Keratinocyte (primary cell): Measurements from ENCODE around the gene CBY2. TPM values are rescaled to one million over a fixed set of nuclear protein-coding genes. Genes with fewer than 3 reads are reported as not detected.

Source experiments
- DNase-seq: peaks from one replicate; pipeline ENCODE4 v3.0.0-alpha.2; 2011; ENCODE audit warnings: low read depth, missing footprints, low spot score
- FAIRE-seq: peaks from 2 replicates; lab custom pipeline; 2011; peaks lifted over from hg19 to GRCh38; lab: Jason Lieb, UNC
- H2AFZ ChIP-seq: 2 replicates; pipeline ENCODE4 v1.6.0; 2012; ENCODE audit warnings: low read length, control low read depth, inconsistent platforms; ENCODE audit not compliant: control insufficient read depth
- H3K27ac ChIP-seq: 2 replicates; pipeline ENCODE4 v1.5.1; 2011; ENCODE audit warnings: low read length; ENCODE audit not compliant: control insufficient read depth, insufficient read depth
- H3K27me3 ChIP-seq: 3 replicates; pipeline ENCODE4 v1.6.0; 2011; ENCODE audit warnings: low read length; ENCODE audit not compliant: control insufficient read depth, insufficient read depth; ENCODE audit errors: extremely low read depth
- H3K36me3 ChIP-seq, 2 experiments: 2 replicates in 1 of 2; 3 replicates in 1 of 2; pipeline ENCODE4 v1.5.1; 2011; ENCODE audit warnings: low read length in 2 of 2, mild to moderate bottlenecking in 1 of 2; ENCODE audit not compliant: control insufficient read depth in 2 of 2, insufficient read depth in 2 of 2; ENCODE audit errors: extremely low read depth in 1 of 2
- H3K4me1 ChIP-seq: 3 replicates; pipeline ENCODE4 v1.5.1; 2011; ENCODE audit warnings: low read length; ENCODE audit not compliant: control insufficient read depth, insufficient read depth; ENCODE audit errors: extremely low read depth
- H3K4me2 ChIP-seq: 3 replicates; pipeline ENCODE4 v1.6.0; 2011; ENCODE audit warnings: low read depth, low read length; ENCODE audit not compliant: control insufficient read depth, insufficient read depth; ENCODE audit errors: extremely low read depth
- H3K4me3 ChIP-seq, 3 experiments: fragments of 200-600 bp in 1 of 3; sonication (generic) in 1 of 3; 2 replicates in 2 of 3; 3 replicates in 1 of 3; pipeline ENCODE4 v1.5.1; 2011 to 2016; ENCODE audit warnings: low read length in 3 of 3, mild to moderate bottlenecking in 3 of 3, control low read depth in 2 of 3, inconsistent platforms in 1 of 3, low read depth in 1 of 3, mixed read lengths in 1 of 3, mixed run types in 1 of 3, moderate library complexity in 1 of 3; ENCODE audit not compliant: control insufficient read depth in 2 of 3, insufficient read depth in 2 of 3; ENCODE audit errors: extremely low read depth in 1 of 3
- H3K79me2 ChIP-seq: 2 replicates; pipeline ENCODE4 v1.6.0; 2012; ENCODE audit warnings: low read length; ENCODE audit not compliant: control insufficient read depth, insufficient read depth
- H3K9ac ChIP-seq: 3 replicates; pipeline ENCODE4 v1.6.0; 2011; ENCODE audit warnings: low read length; ENCODE audit not compliant: control insufficient read depth, insufficient read depth; ENCODE audit errors: extremely low read depth
- H3K9me1 ChIP-seq: 3 replicates; pipeline ENCODE4 v1.6.0; 2011; ENCODE audit warnings: low read length; ENCODE audit not compliant: control insufficient read depth, insufficient read depth; ENCODE audit errors: extremely low read depth
- H3K9me3 ChIP-seq: 2 replicates; pipeline ENCODE4 v1.5.1; 2012; ENCODE audit warnings: low read depth, low read length; ENCODE audit not compliant: control insufficient read depth
- H4K20me1 ChIP-seq: 3 replicates; pipeline ENCODE4 v1.6.0; 2011; ENCODE audit warnings: low read length; ENCODE audit not compliant: control insufficient read depth, insufficient read depth; ENCODE audit errors: extremely low read depth
- CTCF ChIP-seq, 3 experiments: IDR thresholded peaks in 1 of 3; conservative IDR thresholded peaks in 1 of 3; optimal IDR thresholded peaks in 1 of 3; 2 replicates in 2 of 3; 3 replicates in 1 of 3; pipeline versions ENCODE3 to v1.5.1; 2011; ENCODE audit warnings: low read length in 3 of 3, mild to moderate bottlenecking in 3 of 3, moderate library complexity in 2 of 3, control low read depth in 1 of 3, inconsistent platforms in 1 of 3; ENCODE audit not compliant: insufficient read depth in 2 of 3; ENCODE audit errors: extremely low read depth in 1 of 3
- EZH2 ChIP-seq: IDR thresholded peaks from one replicate; pipeline ENCODE4 v1.6.1; 2012; ENCODE audit warnings: inconsistent platforms, mild to moderate bottlenecking, low read length, moderate library complexity
- dilution Hi-C: fragments of 300-500 bp; cut with MboI; formaldehyde crosslinking; loops from one replicate; pipeline ENCODE4 v1.7.0; 2020; ENCODE audit warnings: low sequenced_read_pairs; ENCODE audit not compliant: extremely low pct_ligation_motif_present
- polyA plus RNA-seq, 5 experiments: library from polyadenylated mRNA; depleted of rRNA in 3 of 5; stranded (reverse) in 3 of 5; stranded (forward) in 1 of 5; unstranded in 1 of 5; fragments of >200 nt; gene quantifications; 1 replicate in 1 of 5; 2 replicates in 3 of 5; 3 replicates in 1 of 5; pipeline versions ENCODE4 v1.2.1 to v1.2.3, GENCODE V29; 2011 to 2012; ENCODE audit warnings: missing spikeins in 2 of 5, low read depth in 1 of 5, low replicate concordance in 1 of 5

CBY2 gene
- polyA plus RNA-seq, 1 donor (not counting 4 experiments of a cell fraction or from before 2014, with no cell fraction given), result not detected

- no peaks in the 10 kb centered on the region for H3K4me1 ChIP-seq
- TF ChIP-seq EZH2 (no peak), CTCF (optimal IDR thresholded peaks at IDR 0.05 in 1 of 3, IDR thresholded peaks at IDR 0.05 in 1 of 3, conservative IDR thresholded peaks at IDR 0.05 in 1 of 3; ENCODE audit: extremely low read depth in 1 of 3, insufficient read depth in 2 of 3, low read length in 3 of 3) (no peak)
- H3K4me2 ChIP-seq, result no peak overlapping the region
- no peak for DNase-seq
- H3K9me1 ChIP-seq, result no peaks in the 10 kb centered on the region
- H3K27me3 ChIP-seq, result peaks cover 9% of the 10 kb centered on the region
- no peaks in the 10 kb centered on the region for H3K79me2 ChIP-seq
- no peaks in the 10 kb centered on the region for H3K9me3 ChIP-seq
- no peaks in the 10 kb centered on the region for H4K20me1 ChIP-seq
- dilution Hi-C loops, result no loop called here
- no peak overlapping the region for H3K9ac ChIP-seq
- FAIRE-seq, result no peak
- H2AFZ ChIP-seq, result no peak overlapping the region
- H3K27ac ChIP-seq, result no peak overlapping the region
- no peaks in the 10 kb centered on the region for H3K36me3 ChIP-seq
- H3K4me3 ChIP-seq, result no peak overlapping the region
These were observed 11.1 kb downstream of the CBY2 start for GRCh38 chr13:45713106-45713690.

DNA sequence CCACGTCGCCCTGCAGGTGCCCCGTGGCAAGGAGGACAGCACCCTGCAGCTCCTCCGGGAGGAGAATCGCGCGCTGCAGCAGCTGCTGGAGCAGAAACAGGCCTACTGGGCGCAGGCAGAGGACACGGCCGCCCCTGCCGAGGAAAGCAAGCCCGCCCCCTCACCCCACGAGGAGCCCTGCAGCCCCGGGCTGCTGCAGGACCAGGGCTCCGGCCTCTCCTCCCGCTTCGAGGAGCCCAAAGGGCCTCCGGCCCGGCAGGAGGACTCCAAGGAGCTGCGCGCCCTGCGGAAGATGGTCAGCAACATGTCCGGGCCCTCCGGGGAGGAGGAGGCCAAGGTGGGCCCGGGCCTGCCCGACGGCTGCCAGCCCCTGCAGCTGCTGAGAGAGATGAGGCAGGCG lies 11.6 kb downstream of the CBY2 start:
- FAIRE-seq, result no peak

More for the DNA sequence above, 11.6 kb downstream of the CBY2 start:
- H3K27ac ChIP-seq, result no peak overlapping the region
- no peaks in the 10 kb centered on the region for H4K20me1 ChIP-seq
- no peak for TF ChIP-seq EZH2
- no peak for TF ChIP-seq CTCF (optimal IDR thresholded peaks at IDR 0.05 in 1 of 3, IDR thresholded peaks at IDR 0.05 in 1 of 3, conservative IDR thresholded peaks at IDR 0.05 in 1 of 3; ENCODE audit: extremely low read depth in 1 of 3, insufficient read depth in 2 of 3, low read length in 3 of 3)
- no peaks in the 10 kb centered on the region for H3K4me1 ChIP-seq
- H3K9me3 ChIP-seq, result no peaks in the 10 kb centered on the region
- H3K36me3 ChIP-seq, result no peaks in the 10 kb centered on the region
- H2AFZ ChIP-seq, result no peak overlapping the region
- H3K4me3 ChIP-seq, result no peak overlapping the region
- no peak for DNase-seq
- peaks cover 9% of the 10 kb centered on the region for H3K27me3 ChIP-seq
- H3K9me1 ChIP-seq, result no peaks in the 10 kb centered on the region
- dilution Hi-C loops, result no loop called here
- H3K9ac ChIP-seq, result no peak overlapping the region
- no peak overlapping the region for H3K4me2 ChIP-seq
- no peaks in the 10 kb centered on the region for H3K79me2 ChIP-seq
